Measurements from ENCODE around the gene N4BP2L1.

Gene N4BP2L1

DNA sequence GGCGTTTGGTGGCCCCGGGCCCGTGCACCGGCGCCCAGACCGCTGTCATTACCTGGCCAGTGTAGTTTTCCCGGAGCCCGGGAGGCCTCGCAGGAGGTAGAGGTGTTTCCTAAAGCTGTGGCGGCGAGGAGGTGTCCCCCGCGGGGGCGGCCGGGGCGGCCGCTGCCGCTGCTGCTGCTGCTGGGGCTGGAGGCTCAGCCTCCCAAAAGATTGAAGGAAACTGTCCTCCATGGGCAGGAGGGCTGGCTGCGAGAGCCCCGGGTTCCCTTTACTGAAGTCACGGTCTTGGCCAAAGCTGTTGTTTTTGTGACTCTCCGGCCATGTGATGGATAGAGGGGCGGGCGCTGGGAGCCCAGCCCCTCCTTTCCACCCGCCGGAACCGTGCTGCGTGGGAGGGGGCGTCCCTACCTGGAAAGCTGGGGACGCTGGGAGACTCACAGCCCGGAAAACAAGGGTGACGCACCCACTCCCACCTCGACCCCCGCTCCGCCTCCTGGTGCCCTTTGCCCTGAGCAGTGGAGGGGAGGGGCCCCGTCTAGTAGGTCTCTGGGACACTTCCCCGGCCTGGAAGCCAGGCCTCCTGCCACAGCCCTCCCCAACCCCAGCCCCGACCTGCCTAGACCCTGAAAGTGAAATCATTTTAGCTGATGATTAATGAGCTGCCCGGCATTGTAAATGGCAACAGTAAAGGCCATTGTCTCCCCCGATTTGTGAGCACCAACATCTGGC is at the start of gene N4BP2L1:
TSS of gene N4BP2L1 (minus strand) at position 279 of the 729 bp plus-strand sequence. CDS start at position 231, 48 bp downstream.
- H3K4me3 ChIP-seq (ENCODE audit: low read length) = peak within 1 kb of the TSS; percentile 79
- H3K9ac ChIP-seq (ENCODE audit: low read length) = peak within 1 kb of the TSS; percentile 88
- no peaks in the 10 kb centered on the region for H3K27me3 ChIP-seq (ENCODE audit: control insufficient read depth, insufficient read depth, low read length)
- H3K9me3 ChIP-seq (ENCODE audit: control insufficient read depth, low read length) = no peaks in the 10 kb centered on the region
- no peaks in the 10 kb centered on the region for H3K4me1 ChIP-seq (ENCODE audit: control insufficient read depth, insufficient read depth, low read length)
- no peaks in the 10 kb centered on the region for H3K36me3 ChIP-seq (ENCODE audit: control insufficient read depth, insufficient read depth, low read length)

- Histone ChIP-seq H3K9ac (ENCODE audit: low read length) (no peak overlapping the region), H3K27me3 (ENCODE audit: control insufficient read depth, insufficient read depth, low read length) (no peaks in the 10 kb centered on the region), H3K4me3 (ENCODE audit: low read length) (no peak overlapping the region), H3K4me1 (ENCODE audit: control insufficient read depth, insufficient read depth, low read length) (no peaks in the 10 kb centered on the region), H3K9me3 (ENCODE audit: control insufficient read depth, low read length) (no peaks in the 10 kb centered on the region), H3K36me3 (ENCODE audit: control insufficient read depth, insufficient read depth, low read length) (no peaks in the 10 kb centered on the region)
Observed at GRCh38 chr13:32476892-32477291, 49.0 kb upstream of the N4BP2L1 start.

DNA sequence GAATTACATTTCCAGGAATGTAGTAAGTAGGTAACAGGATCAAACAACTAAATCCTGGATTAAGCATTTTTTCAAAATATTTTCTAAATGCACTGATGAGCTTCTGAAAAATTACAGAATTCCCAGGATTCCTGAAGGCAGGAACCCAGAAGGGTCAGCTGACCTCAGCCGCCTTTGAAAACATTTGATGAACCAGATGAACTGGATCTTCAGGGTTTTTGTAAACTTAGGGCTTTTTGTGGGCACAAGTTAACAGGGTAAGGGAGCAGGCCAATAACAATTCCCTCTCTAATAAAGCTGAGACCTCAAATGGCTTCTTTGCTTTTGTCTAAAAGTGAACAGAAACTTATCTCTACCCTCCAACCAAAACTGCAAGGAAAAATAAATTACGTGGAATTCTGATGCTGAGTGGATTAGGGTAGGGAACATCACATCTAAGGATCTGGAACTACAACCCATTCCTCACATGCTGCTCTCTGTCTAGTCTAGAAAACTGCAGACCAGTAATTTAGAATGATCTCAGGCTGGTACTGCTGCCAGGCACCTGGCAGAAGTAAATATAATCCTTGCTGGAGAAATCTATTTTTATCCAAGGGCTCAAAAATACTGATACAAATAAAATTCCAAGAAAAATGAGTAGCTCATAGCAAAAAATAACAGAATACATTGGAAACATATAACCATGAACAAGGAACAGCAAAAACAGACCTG is 48.2 kb upstream of the N4BP2L1 start:
- Histone ChIP-seq H3K4me1 (ENCODE audit: control insufficient read depth, insufficient read depth, low read length) (no peaks in the 10 kb centered on the region), H3K4me3 (ENCODE audit: low read length) (no peak overlapping the region), H3K9me3 (ENCODE audit: control insufficient read depth, low read length) (no peaks in the 10 kb centered on the region), H3K36me3 (ENCODE audit: control insufficient read depth, insufficient read depth, low read length) (no peaks in the 10 kb centered on the region), H3K27me3 (ENCODE audit: control insufficient read depth, insufficient read depth, low read length) (no peaks in the 10 kb centered on the region), H3K9ac (ENCODE audit: low read length) (no peak overlapping the region)

DNA sequence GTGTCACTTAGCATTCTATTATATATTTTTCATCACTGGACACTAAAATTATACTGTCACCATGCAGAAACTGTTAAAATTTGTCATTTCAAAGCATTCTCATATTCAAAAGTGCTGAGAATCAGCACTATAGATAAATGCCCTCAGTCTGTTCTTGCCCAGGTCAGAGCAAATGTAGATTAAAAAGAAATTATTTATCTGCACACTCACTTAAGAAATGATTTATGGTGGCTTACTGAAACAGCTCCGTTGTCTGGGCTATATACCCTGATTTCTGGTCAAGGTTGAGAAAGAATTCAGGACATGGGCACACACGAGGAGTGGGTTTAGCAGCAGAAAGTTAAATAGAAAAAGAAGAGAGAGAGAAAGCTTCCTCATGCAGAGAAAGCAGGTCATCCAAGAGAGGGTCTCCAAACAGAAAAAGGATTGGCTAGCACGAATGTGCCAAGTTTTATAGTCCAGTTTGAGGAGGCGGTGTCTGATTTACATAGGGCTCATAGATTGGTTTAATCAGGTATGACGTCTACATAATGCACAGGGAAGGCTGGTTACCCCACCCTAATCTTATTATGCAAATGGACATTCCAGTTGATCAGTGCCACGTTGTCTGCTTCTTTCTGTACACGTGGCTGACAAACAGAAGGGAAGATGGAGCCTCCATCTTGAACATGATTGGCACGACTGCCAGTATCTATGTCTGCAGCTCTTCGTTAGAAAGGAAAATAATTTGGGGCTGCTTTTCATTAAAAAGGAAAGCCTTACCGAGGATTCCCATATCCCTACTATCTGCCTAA is 47.3 kb upstream of the N4BP2L1 start:
- Histone ChIP-seq H3K36me3 (ENCODE audit: control insufficient read depth, insufficient read depth, low read length) (no peaks in the 10 kb centered on the region), H3K27me3 (ENCODE audit: control insufficient read depth, insufficient read depth, low read length) (no peaks in the 10 kb centered on the region), H3K9me3 (ENCODE audit: control insufficient read depth, low read length) (no peaks in the 10 kb centered on the region)

DNA sequence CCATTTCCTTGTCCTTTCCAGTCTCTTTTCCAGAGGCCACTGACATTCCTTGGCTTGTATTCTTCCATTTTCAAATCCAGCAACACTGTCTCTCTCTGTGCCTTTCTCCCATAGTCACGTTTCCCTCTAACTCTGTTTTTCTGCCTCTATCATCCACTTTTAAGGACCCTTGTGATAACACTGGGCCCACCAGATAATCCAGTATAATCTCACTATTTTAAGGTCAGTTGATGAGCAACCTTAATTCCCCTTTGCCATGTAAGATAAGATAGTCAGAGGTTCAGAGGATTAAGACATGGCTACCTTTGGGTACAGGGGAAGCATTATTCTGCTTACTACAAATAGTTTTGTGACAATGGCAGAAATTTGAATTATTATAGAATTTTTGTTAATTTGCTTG is 45.7 kb upstream of the N4BP2L1 start:
- Histone ChIP-seq H3K4me3 (ENCODE audit: low read length) (no peak overlapping the region), H3K4me1 (ENCODE audit: control insufficient read depth, insufficient read depth, low read length) (no peaks in the 10 kb centered on the region), H3K9ac (ENCODE audit: low read length) (no peak overlapping the region), H3K27me3 (ENCODE audit: control insufficient read depth, insufficient read depth, low read length) (no peaks in the 10 kb centered on the region), H3K9me3 (ENCODE audit: control insufficient read depth, low read length) (no peaks in the 10 kb centered on the region), H3K36me3 (ENCODE audit: control insufficient read depth, insufficient read depth, low read length) (no peaks in the 10 kb centered on the region)

More for the DNA sequence above, 47.3 kb upstream of the N4BP2L1 start:
- H3K9ac ChIP-seq (ENCODE audit: low read length) = no peak overlapping the region
- H3K4me3 ChIP-seq (ENCODE audit: low read length) = no peak overlapping the region
- no peaks in the 10 kb centered on the region for H3K4me1 ChIP-seq (ENCODE audit: control insufficient read depth, insufficient read depth, low read length)

- no peak overlapping the region for H3K9ac ChIP-seq (ENCODE audit: low read length)
- no peaks in the 10 kb centered on the region for H3K4me1 ChIP-seq (ENCODE audit: control insufficient read depth, insufficient read depth, low read length)
- H3K4me3 ChIP-seq (ENCODE audit: low read length) = no peak overlapping the region
Observed at GRCh38 chr13:32472194-32472621, 44.3 kb upstream of the N4BP2L1 start.

DNA sequence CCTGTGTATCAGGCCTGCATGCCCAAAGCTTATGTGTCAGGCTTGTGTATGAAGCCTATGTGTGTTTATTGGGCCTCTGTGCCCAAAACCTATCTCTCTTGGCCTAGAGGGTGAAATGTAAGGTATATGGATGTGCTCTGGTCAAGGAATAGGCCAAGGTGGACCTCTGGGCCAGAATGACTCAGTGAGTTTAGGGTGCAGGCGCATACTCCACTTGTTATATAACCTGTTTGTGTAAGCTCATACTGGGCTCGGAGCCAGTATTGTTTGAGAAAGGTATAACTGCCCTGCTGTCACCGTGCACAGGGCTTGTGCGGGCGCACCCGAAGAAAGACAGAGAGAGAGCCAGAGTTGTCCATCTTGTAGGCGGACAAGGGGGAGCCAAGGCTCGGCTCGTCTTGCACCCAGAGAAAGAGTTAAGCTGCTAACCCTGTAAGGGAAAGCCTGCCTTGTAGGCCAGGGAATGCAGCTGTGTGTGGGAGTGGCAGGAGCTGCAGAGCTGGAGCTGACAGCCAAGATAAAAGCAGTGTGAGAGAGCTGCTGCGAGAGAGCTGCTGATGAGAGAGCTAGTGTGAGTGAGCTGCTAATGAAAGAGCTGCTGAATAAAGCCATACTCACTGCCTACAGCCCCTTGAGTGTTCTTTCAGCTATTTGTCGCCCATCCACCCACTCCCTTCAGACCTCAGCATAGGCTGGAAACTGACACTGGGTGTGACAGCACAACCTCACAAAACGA is 43.4 kb upstream of the N4BP2L1 start:
- no peaks in the 10 kb centered on the region for H3K27me3 ChIP-seq (ENCODE audit: control insufficient read depth, insufficient read depth, low read length)
- no peaks in the 10 kb centered on the region for H3K4me1 ChIP-seq (ENCODE audit: control insufficient read depth, insufficient read depth, low read length)
- H3K9me3 ChIP-seq (ENCODE audit: control insufficient read depth, low read length) = no peaks in the 10 kb centered on the region
- H3K36me3 ChIP-seq (ENCODE audit: control insufficient read depth, insufficient read depth, low read length) = no peaks in the 10 kb centered on the region
- H3K4me3 ChIP-seq (ENCODE audit: low read length) = no peak overlapping the region
- no peak overlapping the region for H3K9ac ChIP-seq (ENCODE audit: low read length)

More at GRCh38 chr13:32472194-32472621, 44.3 kb upstream of the N4BP2L1 start:
- H3K36me3 ChIP-seq (ENCODE audit: control insufficient read depth, insufficient read depth, low read length) = no peaks in the 10 kb centered on the region
- no peaks in the 10 kb centered on the region for H3K9me3 ChIP-seq (ENCODE audit: control insufficient read depth, low read length)
- no peaks in the 10 kb centered on the region for H3K27me3 ChIP-seq (ENCODE audit: control insufficient read depth, insufficient read depth, low read length)

DNA sequence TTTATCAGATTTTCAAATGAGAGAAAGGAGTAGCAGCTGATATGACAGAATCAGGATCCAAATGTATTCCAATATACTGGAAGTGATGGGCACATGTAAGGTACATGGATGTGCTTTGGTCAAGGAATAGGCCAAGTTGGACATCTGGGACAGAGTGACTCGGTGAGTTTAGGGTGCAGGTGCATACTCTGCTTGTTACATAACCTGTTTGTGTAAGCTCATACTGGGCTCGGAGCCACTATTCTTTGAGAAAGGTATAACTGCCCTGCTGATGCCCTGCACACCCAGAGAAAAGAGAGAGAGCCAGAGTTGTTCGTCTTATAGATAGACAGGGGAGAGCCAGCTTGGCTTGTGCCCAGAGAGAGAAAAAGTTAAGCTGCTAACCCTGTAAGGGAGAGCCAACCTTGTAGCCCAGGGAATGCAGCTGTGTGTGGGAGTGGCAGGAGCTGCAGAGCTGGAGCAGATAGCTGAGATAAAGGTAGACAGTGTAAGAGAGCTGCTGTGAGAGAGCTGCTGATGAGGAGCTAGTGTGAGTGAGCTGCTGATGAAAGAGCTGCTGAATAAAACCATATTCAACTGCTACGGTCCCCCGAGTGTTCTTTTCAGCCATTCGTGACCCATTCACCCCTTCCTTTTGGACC is 40.7 kb upstream of the N4BP2L1 start:
- no peaks in the 10 kb centered on the region for H3K27me3 ChIP-seq (ENCODE audit: control insufficient read depth, insufficient read depth, low read length)
- H3K36me3 ChIP-seq (ENCODE audit: control insufficient read depth, insufficient read depth, low read length) = no peaks in the 10 kb centered on the region
- no peak overlapping the region for H3K9ac ChIP-seq (ENCODE audit: low read length)
- H3K9me3 ChIP-seq (ENCODE audit: control insufficient read depth, low read length) = no peaks in the 10 kb centered on the region
- H3K4me3 ChIP-seq (ENCODE audit: low read length) = no peak overlapping the region
- no peaks in the 10 kb centered on the region for H3K4me1 ChIP-seq (ENCODE audit: control insufficient read depth, insufficient read depth, low read length)

GRCh38 chr13:32456591-32456990 is 28.7 kb upstream of the N4BP2L1 start:
- no peak overlapping the region for H3K4me3 ChIP-seq (ENCODE audit: low read length)
- no peaks in the 10 kb centered on the region for H3K36me3 ChIP-seq (ENCODE audit: control insufficient read depth, insufficient read depth, low read length)
- H3K9me3 ChIP-seq (ENCODE audit: control insufficient read depth, low read length) = no peaks in the 10 kb centered on the region
- no peaks in the 10 kb centered on the region for H3K4me1 ChIP-seq (ENCODE audit: control insufficient read depth, insufficient read depth, low read length)
- no peaks in the 10 kb centered on the region for H3K27me3 ChIP-seq (ENCODE audit: control insufficient read depth, insufficient read depth, low read length)
- no peak overlapping the region for H3K9ac ChIP-seq (ENCODE audit: low read length)

DNA sequence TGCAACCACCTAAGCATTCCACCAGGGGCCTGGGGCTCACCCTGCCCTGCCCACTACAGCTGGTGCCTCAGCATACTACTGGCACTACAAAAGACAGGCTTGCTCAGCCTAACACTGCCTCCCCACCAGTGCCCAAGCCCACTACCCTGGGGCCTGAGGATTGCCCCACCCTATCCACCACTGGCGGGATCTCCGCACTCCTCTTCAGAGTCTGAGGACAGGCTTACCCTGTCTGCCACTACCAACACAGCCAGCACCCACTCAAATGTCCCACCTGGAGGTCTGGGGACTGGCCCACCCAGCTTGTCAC is 27.6 kb upstream of the N4BP2L1 start:
- Histone ChIP-seq H3K4me1 (ENCODE audit: control insufficient read depth, insufficient read depth, low read length) (no peaks in the 10 kb centered on the region), H3K4me3 (ENCODE audit: low read length) (no peak overlapping the region), H3K27me3 (ENCODE audit: control insufficient read depth, insufficient read depth, low read length) (no peaks in the 10 kb centered on the region), H3K36me3 (ENCODE audit: control insufficient read depth, insufficient read depth, low read length) (no peaks in the 10 kb centered on the region), H3K9ac (ENCODE audit: low read length) (no peak overlapping the region), H3K9me3 (ENCODE audit: control insufficient read depth, low read length) (no peaks in the 10 kb centered on the region)

DNA sequence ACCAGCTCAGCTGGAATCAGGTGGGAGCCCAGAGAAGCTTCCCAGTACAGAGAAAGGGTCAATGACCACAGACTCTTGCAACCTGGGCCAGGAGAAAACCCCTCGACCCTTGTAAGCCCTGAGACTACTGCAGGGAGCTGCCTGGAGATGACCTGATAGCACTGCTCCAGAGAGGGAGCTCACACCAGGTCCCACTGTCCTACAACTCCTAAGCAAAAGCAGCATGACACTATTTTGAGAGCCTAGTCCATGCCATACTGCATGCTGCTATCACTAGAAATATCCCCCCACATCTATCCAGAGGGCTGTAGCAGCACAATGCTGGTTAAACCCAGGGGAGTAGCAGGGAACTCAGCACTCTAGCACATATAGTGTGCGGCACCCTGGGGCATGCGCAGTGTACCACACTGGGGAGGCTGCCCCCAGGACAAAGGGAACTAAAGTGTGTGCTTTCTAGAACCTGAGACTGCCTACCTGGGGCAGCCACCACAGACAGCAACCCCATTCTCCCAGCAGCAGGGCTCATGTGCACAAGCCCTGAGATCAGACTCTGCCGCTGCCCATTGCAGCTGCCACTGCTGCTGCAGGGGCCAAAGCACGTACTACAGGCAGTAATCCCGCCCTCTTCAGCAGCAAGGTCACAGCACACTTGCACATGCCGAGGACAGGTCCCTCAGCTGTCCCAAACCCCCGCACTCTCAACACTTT is 27.1 kb upstream of the N4BP2L1 start:
- Histone ChIP-seq H3K4me1 (ENCODE audit: control insufficient read depth, insufficient read depth, low read length) (no peaks in the 10 kb centered on the region), H3K27me3 (ENCODE audit: control insufficient read depth, insufficient read depth, low read length) (no peaks in the 10 kb centered on the region), H3K36me3 (ENCODE audit: control insufficient read depth, insufficient read depth, low read length) (no peaks in the 10 kb centered on the region), H3K4me3 (ENCODE audit: low read length) (no peak overlapping the region), H3K9me3 (ENCODE audit: control insufficient read depth, low read length) (no peaks in the 10 kb centered on the region), H3K9ac (ENCODE audit: low read length) (no peak overlapping the region)

Measured in mucosa of stomach (tissue), 1 donor.